Activated T-cell treated with anti-CD3 and anti-CD28 coated beads, Interleukin-2, amount 50 U/mL, for 48 hours (primary cell): ENCODE measurements around the gene BRD9.

Experiments
- DNase-seq, 2 experiments: peaks; one replicate each; pipeline ENCODE4 v3.0.0-alpha.2; 2020

BRD9 gene

GRCh38 chr5:876398-877365, 15.9 kb downstream of the BRD9 start:
- no peak for DNase-seq

DNA sequence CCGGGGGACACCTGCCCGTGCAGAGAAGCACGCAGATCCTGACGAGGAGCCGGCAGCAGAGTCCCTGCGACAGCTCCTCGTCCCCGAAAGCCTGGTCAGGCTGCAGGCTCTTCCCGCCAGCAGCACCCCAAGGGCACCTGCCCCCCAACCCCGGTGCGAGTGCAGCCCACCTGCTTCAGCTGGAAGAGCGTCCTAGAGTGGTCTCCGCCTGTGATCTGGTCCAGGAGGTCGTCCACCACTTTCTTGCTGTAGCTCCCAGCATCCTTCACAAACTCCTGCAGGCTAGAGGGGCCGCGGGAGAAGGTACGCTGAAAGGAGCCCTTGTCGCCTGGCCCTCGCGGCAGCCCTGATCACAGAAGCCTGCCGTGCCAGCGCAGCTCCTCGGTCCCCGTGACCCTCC, 16.7 kb downstream of the BRD9 start:
- no peak for DNase-seq

DNA sequence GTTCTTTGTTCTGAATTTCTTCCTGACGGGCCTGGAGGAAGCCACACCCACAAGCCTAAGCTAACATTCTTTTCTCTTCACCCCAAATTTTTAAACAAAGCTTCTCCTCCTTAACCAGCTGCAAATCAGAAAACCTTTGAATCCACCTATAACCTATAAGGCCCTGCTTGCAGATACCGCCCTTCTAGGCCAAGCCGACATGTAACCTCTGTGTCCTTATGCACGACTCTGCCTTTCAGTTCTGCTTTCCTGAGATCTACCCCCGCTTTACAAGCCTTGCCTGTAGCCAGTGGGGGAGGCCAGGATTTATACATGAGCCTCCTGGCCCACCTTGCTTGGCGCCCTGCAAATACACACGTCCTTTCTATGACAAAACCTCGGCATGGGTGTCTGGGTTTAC, 19.3 kb downstream of the BRD9 start:
- DNase-seq = no peak

DNA sequence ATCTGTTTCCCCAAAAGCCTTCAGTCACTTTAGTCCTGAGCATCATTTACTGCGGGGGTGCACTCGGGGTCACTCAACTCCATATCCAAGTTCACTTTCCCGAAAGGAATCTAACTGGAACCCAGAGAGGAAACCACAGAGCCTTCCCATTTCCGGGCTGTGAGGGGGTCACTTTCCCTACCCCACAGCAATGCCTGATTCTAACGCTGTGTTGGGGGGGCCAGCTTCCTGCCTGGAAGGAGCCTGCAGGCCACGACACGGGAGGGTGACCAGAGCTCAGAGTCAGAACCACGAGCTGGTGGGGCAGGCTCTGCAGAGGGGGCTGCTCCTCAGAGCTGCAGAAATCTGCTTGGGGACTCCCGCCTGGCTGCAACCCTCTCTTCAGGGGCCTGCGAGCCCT, 20.3 kb downstream of the BRD9 start:
- DNase-seq = no peak

GRCh38 chr5:871596-872298, 20.9 kb downstream of the BRD9 start:
- DNase-seq = no peak

- DNase-seq = no peak
Observed at GRCh38 chr5:870956-871355, 21.6 kb downstream of the BRD9 start.

GRCh38 chr5:868428-869135, 24.0 kb downstream of the BRD9 start:
- DNase-seq = no peak

DNA sequence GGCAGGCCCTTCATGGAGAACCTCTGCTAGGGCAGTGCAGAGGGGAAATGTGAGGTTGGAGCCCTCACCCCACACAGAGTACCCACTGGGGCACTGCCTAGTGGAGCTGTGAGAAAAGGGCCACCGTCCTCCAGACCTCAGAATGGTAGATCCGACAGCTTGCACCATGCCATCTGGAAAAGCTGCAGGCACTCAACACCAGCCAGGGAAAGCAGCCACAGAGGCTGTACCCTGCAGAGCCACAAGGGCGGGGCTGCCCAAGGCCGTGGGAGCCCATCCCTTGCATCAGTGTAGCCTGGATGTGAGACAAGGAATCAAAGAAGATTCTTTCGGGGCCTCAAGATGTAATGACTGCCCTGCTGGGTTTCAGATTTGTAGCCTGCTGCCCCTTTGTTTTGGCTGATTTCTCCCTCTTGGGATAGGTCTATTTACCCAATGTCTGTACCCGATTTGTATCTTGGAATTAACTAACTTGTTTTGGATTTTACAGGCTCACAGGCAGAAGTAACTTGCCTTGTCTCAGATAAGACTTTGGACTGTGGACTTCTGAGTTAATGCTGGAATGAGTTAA, 25.2 kb downstream of the BRD9 start:
- DNase-seq = no peak

DNA sequence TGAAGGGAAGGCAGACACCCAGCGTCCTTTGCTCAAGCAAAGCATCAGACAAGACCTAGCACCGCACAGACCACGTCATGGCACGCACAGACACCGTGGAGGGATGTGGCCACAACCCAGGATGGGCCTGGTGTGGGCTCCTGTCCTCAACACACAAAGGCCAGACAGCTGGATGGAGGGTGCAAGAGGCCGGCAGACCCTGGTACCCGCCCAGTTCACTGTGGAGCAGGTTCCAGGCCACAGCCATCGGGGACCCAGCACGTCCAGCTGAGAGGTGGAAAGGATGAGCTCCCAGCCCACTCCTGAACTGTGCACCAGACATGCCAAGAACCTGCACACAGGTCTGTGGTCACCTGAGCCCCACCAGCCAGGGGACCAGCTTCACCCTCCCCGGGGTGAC, 26.8 kb downstream of the BRD9 start:
- no peak for DNase-seq

- no peak for DNase-seq
Observed at GRCh38 chr5:865168-865521, 27.5 kb downstream of the BRD9 start.

- DNase-seq = no peak
Observed at GRCh38 chr5:864492-865167, 28.0 kb downstream of the BRD9 start.

DNA sequence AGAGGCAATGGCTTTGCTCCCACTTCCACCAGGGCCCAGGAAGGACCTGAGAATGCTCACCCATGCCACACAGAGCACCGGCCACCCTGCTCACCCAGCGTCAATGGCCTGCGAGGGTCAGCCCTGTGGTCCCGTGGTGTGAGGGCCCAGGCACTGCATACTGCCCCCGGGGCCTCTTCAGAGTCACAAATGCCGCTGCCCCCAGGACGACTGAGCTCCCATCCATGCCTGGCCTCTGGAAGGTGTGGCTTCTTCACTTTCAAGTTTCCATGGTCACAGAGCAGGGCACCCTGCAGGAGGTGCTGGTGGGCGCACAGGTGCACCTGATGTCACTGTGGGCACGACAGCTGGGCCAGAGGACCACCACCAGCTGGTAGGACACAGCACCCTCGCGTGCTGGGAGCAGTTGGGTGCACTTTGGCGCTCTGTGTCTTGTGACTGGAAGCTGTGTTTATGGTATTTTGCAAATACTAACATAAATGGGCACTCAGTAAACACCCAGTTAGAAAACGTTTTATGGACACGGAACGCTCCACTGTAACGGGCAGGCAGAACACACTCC, 29.3 kb downstream of the BRD9 start:
- no peak for DNase-seq

DNA sequence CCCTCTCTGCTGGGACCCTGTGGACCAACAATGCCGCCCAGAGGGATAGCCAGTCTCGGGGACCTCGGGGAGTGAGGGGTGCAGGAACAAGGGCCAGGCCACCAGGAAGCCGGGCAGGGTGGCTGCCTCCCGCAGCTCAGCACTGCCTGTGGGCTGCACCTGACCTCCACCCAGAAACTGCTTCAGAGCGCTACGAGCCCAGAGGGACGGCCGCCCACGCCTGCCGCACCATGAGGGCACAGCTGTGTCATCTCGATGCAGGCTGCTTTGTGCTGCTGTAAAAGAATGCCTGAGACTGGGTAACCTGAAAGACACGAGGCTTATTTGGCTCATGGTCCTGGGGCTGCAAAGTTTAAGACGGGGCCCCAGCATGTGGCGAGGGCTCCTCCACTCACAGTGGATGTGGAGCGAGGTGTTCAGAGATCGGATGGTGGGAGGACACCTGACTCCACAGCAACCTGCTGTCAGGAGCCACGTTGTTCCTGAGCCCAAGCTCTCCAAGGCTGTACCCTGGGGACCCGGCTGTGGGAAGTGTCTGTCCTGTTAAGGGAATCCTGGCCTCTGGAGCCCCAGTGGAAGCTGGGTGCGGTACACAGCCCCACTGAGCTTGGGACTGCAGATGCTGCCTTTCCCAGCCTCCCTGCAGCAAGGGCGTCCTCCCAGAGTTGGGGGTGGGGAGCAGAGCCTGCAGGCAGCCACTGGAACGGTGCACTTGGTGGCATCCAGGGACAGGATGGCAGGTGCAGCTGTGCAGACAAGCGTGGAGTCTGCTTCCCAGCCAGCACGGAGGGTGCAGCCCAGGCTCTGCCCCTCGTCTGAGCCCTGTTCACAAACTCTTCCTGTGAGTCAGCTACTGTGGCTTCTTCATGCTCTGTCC, 30.0 kb downstream of the BRD9 start:
- no peak for DNase-seq

DNA sequence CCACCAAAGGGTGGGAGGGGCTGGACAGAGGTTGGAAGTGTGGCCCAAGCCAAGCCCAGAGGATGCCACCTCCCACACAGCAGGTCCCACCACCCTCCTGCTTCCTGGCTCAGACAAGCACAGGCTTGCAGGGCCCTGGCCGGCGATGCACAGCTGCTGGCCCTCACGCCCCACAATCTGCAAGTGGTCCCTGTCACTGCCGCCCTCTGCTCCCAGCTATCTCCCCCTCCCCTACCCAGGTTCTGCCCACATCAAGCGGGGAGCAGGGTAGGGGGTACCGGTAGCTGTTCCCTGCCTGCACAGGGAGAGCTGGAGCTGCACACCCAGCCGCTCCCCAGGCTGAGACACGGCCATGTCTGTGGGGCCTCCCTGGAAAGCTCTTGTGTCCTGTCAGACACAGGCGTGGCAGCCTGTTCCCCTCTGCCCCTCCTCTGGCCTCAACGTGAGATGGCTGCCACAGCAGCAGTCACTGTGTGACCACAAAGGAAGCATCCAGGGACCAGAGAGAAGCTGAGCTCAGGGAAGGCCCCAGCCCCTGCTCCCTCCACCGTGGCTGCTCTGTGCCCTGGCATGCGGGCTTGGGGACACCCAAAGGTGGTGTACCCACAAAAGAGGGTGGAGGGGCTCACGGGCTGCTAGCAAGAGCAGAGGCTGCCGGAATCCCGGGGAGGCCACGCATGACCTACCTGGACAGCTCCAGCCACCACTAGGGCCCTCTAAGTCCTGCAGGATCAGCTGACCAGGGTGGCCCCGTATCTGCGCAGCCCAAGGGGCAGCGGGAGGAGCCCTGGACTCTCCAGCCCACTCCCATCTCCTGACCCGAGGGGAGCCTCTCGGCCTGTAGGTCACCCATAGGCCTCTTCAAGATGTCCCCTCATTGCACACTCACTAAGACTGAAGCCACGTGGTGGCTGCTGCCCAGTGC, 30.9 kb downstream of the BRD9 start:
- no peak for DNase-seq

- no peak for DNase-seq
Observed at GRCh38 chr5:860506-861150, 32.0 kb downstream of the BRD9 start.

- DNase-seq = no peak
Observed at GRCh38 chr5:859798-860296, 32.8 kb downstream of the BRD9 start.

- DNase-seq = no peak
Observed at GRCh38 chr5:859391-859790, 33.2 kb downstream of the BRD9 start.

GRCh38 chr5:858726-859125, 33.9 kb downstream of the BRD9 start:
- DNase-seq = no peak
